Endodermal cell (in vitro differentiated cells): Measurements from ENCODE around the gene RPS6KC1. TPM values are rescaled to one million over a fixed set of nuclear protein-coding genes. Genes with fewer than 3 reads are reported as not detected.
"Not testable (repeated sequence)": the region's sequence is repeated elsewhere in the genome, so short reads cannot be mapped to it uniquely, and the experiment has no call there.

Experiments used
- DNase-seq: peaks from one replicate; pipeline ENCODE4 v3.0.0-alpha.2; 2017
- H3K27ac ChIP-seq: 2 replicates; pipeline ENCODE4 v1.5.1; 2013; ENCODE audit warnings: mild to moderate bottlenecking, low read depth, low read length, moderate library complexity
- H3K27me3 ChIP-seq: 2 replicates; pipeline ENCODE4 v1.6.1; 2013; ENCODE audit warnings: mild to moderate bottlenecking, low read length, moderate library complexity; ENCODE audit not compliant: insufficient read depth, control insufficient read depth, poor library complexity, severe bottlenecking
- H3K36me3 ChIP-seq: 2 replicates; pipeline ENCODE4 v1.7.0; 2013; ENCODE audit warnings: mild to moderate bottlenecking, low read length, moderate library complexity; ENCODE audit not compliant: control insufficient read depth, insufficient read depth
- H3K4me1 ChIP-seq: one replicate; pipeline ENCODE4 v1.7.0; 2013; ENCODE audit warnings: low read length; ENCODE audit not compliant: control insufficient read depth, insufficient read depth
- H3K4me3 ChIP-seq: 2 replicates; pipeline ENCODE4 v1.5.1; 2013; ENCODE audit warnings: mild to moderate bottlenecking, low read length, moderate library complexity
- H3K9ac ChIP-seq: 2 replicates; pipeline ENCODE4 v1.6.1; 2013; ENCODE audit warnings: mild to moderate bottlenecking, low read length, moderate library complexity; ENCODE audit not compliant: poor library complexity, severe bottlenecking; ENCODE audit errors: extremely low read depth
- H3K9me3 ChIP-seq: 2 replicates; pipeline ENCODE4 v1.6.1; 2013; ENCODE audit warnings: mild to moderate bottlenecking, low read length, moderate library complexity; ENCODE audit not compliant: control insufficient read depth
- H3K27ac Mint-ChIP-seq: 2 replicates; pipeline ENCODE4 v1.8.0; 2020; ENCODE audit warnings: mixed read lengths
- H3K27me3 Mint-ChIP-seq: 2 replicates; pipeline ENCODE4 v1.8.0; 2021; ENCODE audit warnings: mild to moderate bottlenecking, mixed read lengths; ENCODE audit not compliant: insufficient read depth
- H3K36me3 Mint-ChIP-seq: 2 replicates; pipeline ENCODE4 v1.8.0; 2020; ENCODE audit warnings: low read depth, mixed read lengths
- H3K4me1 Mint-ChIP-seq: 2 replicates; pipeline ENCODE4 v1.8.0; 2020; ENCODE audit warnings: mixed read lengths
- H3K4me3 Mint-ChIP-seq: 2 replicates; pipeline ENCODE4 v1.8.0; 2020; ENCODE audit warnings: mild to moderate bottlenecking, moderate library complexity, mixed read lengths
- H3K9me3 Mint-ChIP-seq: 2 replicates; pipeline ENCODE4 v1.8.0; 2020; ENCODE audit warnings: mild to moderate bottlenecking, mixed read lengths
- CTCF ChIP-seq: fragments of 200-600 bp; sonication (generic); conservative IDR thresholded peaks from 2 replicates; pipeline ENCODE4 v1.5.0; 2021; ENCODE audit warnings: antibody characterized with exemption, mild to moderate bottlenecking
- WGBS, 2 experiments: methylation state at CpG; one replicate each; pipeline versions ENCODE4 v1.1.5 to v1.1.7; 2013; ENCODE audit warnings: missing lambda C conversion rate in 2 of 2, mixed read lengths in 1 of 2; ENCODE audit not compliant: insufficient coverage in 1 of 2, insufficient read length in 1 of 2; 5-methylcytosine and 5-hydroxymethylcytosine counted together
- total RNA-seq, 2 donors: library from RNA; stranded (reverse); fragmentation: NEBNext Ultra II Directional in 1 of 2; extraction: Animal tissue kit (Norgen Biotek cat#: 25700) in 1 of 2; gene quantifications; 2 replicates in 1 of 2; 3 replicates in 1 of 2; pipeline ENCODE4 v1.2.1, GENCODE V29; 2021

The RPS6KC1 gene
- total RNA-seq, 2 donors from 2014 or later, result 31.4 to 36.3 TPM

GRCh38 chr1:213303286-213303685, 252.2 kb downstream of the RPS6KC1 start:
- no peak for TF ChIP-seq CTCF
- H3K27ac ChIP-seq, result no peak overlapping the region
- H3K9ac ChIP-seq, result no peak overlapping the region
- H3K36me3 ChIP-seq, result no peaks in the 10 kb centered on the region
- no peaks in the 10 kb centered on the region for H3K27me3 ChIP-seq
- Mint-ChIP-seq H3K27ac (no peak overlapping the region), H3K4me1 (peaks cover 7% of the 10 kb centered on the region), H3K9me3 (no peaks in the 10 kb centered on the region), H3K27me3 (no peaks in the 10 kb centered on the region), H3K36me3 (no peaks in the 10 kb centered on the region), H3K4me3 (no peak overlapping the region)
- H3K4me1 ChIP-seq, result no peaks in the 10 kb centered on the region
- DNase-seq, result peak; percentile 70
- WGBS, 2 experiments, result 49 to 79% methylated on average over 2 to 8 of the region's 8 CpGs
- no peak overlapping the region for H3K4me3 ChIP-seq
- no peaks in the 10 kb centered on the region for H3K9me3 ChIP-seq

- Histone ChIP-seq H3K27ac (no peak overlapping the region), H3K36me3 (no peaks in the 10 kb centered on the region), H3K9me3 (peaks cover 29% of the 10 kb centered on the region), H3K4me1 (peaks cover 5% of the 10 kb centered on the region), H3K9ac (no peak overlapping the region), H3K4me3 (no peak overlapping the region), H3K27me3 (no peaks in the 10 kb centered on the region)
- Mint-ChIP-seq H3K4me3 (no peak overlapping the region), H3K9me3 (peaks cover 27% of the 10 kb centered on the region), H3K27me3 (no peaks in the 10 kb centered on the region), H3K27ac (no peak overlapping the region), H3K36me3 (peaks cover 9% of the 10 kb centered on the region), H3K4me1 (peaks cover 10% of the 10 kb centered on the region)
- no peak for TF ChIP-seq CTCF
- WGBS, 2 experiments, result 97 to 100% methylated on average over 1 of the region's 1 CpG
- no peak for DNase-seq
Measured at GRCh38 chr1:213315571-213315970, 264.5 kb downstream of the RPS6KC1 start.

GRCh38 chr1:213318458-213318857, 267.4 kb downstream of the RPS6KC1 start:
- Histone ChIP-seq H3K4me3 (peak overlapping the region; percentile 19), H3K9me3 (peaks cover 29% of the 10 kb centered on the region)
- H3K27ac ChIP-seq, H3K36me3 ChIP-seq, H3K4me1 ChIP-seq, H3K27me3 Mint-ChIP-seq, H3K27ac Mint-ChIP-seq, H3K4me3 Mint-ChIP-seq, DNase-seq, H3K27me3 ChIP-seq, H3K9ac ChIP-seq, H3K36me3 Mint-ChIP-seq: not testable (repeated sequence)
- no CpG with 5 or more reads among the region's 1 CpG for WGBS, 2 experiments
- peaks cover 14% of the 10 kb centered on the region for H3K4me1 Mint-ChIP-seq
- peaks cover 27% of the 10 kb centered on the region for H3K9me3 Mint-ChIP-seq
